Activated naive CD8-positive, alpha-beta T cell treated with anti-CD3 and anti-CD28 coated beads, Interleukin-2, amount 50 U/mL, for 24 hours (primary cell): ENCODE measurements around the gene APOH.

ENCODE experiments used
- ATAC-seq: fragments of 150-1000 bp; cut with Tn5 transposase; one replicate; pipeline ENCODE4 v1.10.0; 2021
- DNase-seq: peaks from one replicate; pipeline ENCODE4 v3.0.0; 2021
- H3K27ac Mint-ChIP-seq: one replicate; pipeline ENCODE4 v1.8.0; 2021; ENCODE audit warnings: mild to moderate bottlenecking, mixed read lengths
- H3K27me3 Mint-ChIP-seq: one replicate; pipeline ENCODE4 v1.8.0; 2021; ENCODE audit warnings: mixed read lengths
- H3K36me3 Mint-ChIP-seq: one replicate; pipeline ENCODE4 v1.8.0; 2021; ENCODE audit warnings: low read depth, mixed read lengths
- H3K4me1 Mint-ChIP-seq: one replicate; pipeline ENCODE4 v1.8.0; 2021; ENCODE audit warnings: mixed read lengths
- H3K4me3 Mint-ChIP-seq: one replicate; pipeline ENCODE4 v1.8.0; 2021; ENCODE audit warnings: mild to moderate bottlenecking, moderate library complexity, mixed read lengths
- H3K9me3 Mint-ChIP-seq: one replicate; pipeline ENCODE4 v1.8.0; 2021; ENCODE audit warnings: mixed read lengths

The APOH gene, protein sequence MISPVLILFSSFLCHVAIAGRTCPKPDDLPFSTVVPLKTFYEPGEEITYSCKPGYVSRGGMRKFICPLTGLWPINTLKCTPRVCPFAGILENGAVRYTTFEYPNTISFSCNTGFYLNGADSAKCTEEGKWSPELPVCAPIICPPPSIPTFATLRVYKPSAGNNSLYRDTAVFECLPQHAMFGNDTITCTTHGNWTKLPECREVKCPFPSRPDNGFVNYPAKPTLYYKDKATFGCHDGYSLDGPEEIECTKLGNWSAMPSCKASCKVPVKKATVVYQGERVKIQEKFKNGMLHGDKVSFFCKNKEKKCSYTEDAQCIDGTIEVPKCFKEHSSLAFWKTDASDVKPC

DNA sequence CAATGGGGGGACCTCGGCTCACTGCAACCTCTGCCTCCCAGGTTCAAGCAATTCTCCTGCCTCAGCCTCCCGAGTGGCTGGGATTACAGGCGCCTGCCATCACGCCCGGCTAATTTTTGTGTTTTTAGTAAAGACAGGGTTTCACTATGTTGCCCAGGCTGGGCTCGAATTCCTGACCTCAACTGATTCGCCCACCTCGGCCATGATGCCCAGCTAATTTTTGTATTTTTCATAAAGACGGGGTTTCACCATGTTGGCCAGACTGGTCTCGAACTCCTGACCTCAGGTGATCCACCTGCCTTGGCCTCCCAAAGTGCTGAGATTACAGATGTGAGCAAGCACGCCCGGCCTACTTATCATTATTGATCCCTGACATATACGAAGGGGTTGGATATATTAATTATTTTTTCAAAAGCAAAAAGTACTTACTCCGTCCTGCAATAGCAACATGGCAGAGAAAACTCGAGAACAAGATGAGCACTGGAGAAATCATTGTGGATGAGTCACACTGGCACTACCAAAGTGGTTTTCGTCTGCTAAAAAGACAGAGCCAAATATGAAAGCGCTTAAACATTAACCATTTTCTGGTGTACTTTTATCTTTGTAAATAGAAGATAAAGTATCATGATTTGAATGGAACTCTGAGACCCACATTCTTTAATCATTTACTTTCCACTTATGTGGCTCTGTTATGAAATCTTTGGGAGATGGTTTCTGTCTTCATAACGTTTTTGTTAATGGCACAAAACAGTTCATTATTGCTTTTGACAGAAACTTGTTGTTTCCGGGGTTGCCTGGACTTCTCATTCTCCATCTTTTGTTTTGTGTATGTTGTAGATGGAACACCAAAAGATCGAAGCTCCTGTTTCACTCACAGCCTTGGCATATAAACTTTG lies at the start of gene APOH:
Gene APOH (minus strand): TSS at position 529 of the 896 bp plus-strand sequence. CDS start 36 bp downstream, at position 493.
- Mint-ChIP-seq H3K27ac (no peak within 1 kb of the TSS), H3K27me3 (no peaks in the 10 kb centered on the region), H3K36me3 (no peaks in the 10 kb centered on the region), H3K4me1 (peaks cover 4% of the 10 kb centered on the region), H3K4me3 (no peak within 1 kb of the TSS), H3K9me3 (no peaks in the 10 kb centered on the region)
- ATAC-seq: no peak
- DNase-seq: no peak

DNA sequence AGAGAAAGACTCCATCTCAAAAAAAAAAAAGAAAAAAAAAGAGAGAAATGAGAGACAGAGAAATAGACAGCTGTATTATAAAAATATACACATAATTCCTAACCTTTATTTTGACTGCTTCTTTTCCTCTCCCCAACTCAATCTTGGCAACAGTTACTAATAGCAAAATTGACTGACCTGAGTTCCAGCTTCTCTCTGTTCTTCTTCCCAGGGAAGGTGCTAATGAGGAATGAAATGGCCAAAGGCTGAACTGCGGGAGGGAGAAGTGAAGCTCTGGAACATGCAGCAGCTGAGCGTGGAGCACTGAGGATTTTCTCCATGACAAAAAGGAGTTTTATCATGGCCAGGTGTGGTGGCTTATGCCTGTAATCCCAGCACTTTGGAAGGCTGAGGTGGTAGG lies 48.0 kb upstream of the APOH start:
- DNase-seq: no peak
- Mint-ChIP-seq H3K36me3 (no peaks in the 10 kb centered on the region), H3K27me3 (no peaks in the 10 kb centered on the region), H3K9me3 (no peaks in the 10 kb centered on the region), H3K27ac (no peak overlapping the region), H3K4me1 (peaks cover 23% of the 10 kb centered on the region), H3K4me3 (no peak overlapping the region)
- ATAC-seq: no peak

DNA sequence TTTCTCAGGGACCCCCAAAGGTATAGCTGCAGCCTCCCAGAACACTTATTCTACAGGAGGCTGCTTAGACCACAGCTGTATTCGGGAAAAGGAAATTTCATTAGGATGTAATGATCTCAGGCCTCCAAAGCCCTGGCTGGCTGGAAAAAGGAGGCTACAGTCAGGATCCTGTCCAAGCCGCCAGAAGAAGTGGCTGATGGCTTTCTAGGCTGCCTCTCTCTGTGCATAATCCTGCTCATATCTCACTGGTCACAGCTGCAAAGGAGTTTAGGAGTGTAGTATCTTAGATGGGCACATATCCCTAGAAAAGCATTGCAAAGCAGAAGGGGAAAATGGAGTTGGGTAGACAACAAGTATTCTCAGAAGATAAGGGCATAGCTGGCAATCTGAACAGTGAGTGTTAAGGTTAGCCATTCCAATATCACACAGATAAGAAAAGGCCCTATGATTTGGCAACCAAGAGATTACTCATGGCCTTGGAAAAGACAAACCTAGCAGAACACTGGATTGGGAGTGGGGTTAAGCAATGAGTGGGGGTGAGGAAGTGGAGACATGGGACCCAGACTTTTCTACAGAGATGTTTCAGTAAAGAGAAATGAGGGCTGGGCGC lies 47.2 kb upstream of the APOH start:
- no peak overlapping the region for H3K4me3 Mint-ChIP-seq
- H3K36me3 Mint-ChIP-seq: no peaks in the 10 kb centered on the region
- DNase-seq (no peak), ATAC-seq (no peak)
- no peaks in the 10 kb centered on the region for H3K27me3 Mint-ChIP-seq
- no peak overlapping the region for H3K27ac Mint-ChIP-seq
- no peaks in the 10 kb centered on the region for H3K9me3 Mint-ChIP-seq
- peaks cover 23% of the 10 kb centered on the region for H3K4me1 Mint-ChIP-seq

DNA sequence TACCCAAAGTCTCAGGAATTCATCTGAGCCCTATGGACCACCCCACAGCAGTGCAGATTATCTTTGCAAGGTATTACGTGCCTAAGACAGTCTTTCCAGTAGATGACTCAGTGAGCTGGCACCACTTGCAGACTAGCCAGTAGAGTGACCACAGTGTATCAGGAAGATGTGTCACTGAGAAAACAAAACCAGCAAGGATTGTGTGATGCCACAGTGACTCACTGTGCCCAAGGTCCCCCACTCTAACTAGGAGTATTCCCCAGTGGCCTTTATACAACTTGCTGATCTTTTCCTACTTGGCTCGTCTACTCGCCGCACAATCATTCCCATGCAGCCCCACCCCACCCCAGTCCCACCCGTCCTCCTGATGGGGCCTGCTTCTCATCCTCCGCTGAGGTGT lies 46.4 kb upstream of the APOH start:
- no peaks in the 10 kb centered on the region for H3K9me3 Mint-ChIP-seq
- H3K27ac Mint-ChIP-seq: no peak overlapping the region
- peak; percentile 98 for ATAC-seq

DNA sequence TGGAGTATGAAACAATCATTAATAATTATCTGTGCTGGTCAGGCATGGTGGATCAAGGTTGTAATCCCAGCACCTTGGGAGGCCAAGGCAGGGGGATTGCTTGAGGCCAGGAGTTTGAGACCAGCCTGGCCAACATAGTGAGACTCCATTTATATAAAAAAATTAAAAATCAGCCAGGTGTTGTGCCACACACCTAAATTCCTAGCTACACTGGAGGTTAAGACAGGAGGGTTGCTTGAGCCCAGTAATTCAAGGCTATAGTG lies 44.3 kb upstream of the APOH start:
- ATAC-seq: no peak
- H3K4me1 Mint-ChIP-seq: peaks cover 23% of the 10 kb centered on the region
- H3K4me3 Mint-ChIP-seq: no peak overlapping the region
- no peaks in the 10 kb centered on the region for H3K27me3 Mint-ChIP-seq
- no peak overlapping the region for H3K27ac Mint-ChIP-seq
- no peaks in the 10 kb centered on the region for H3K36me3 Mint-ChIP-seq
- H3K9me3 Mint-ChIP-seq: no peaks in the 10 kb centered on the region
- no peak for DNase-seq

More for the DNA sequence above, 46.4 kb upstream of the APOH start:
- H3K4me1 Mint-ChIP-seq: peaks cover 23% of the 10 kb centered on the region
- peak; percentile 29 for DNase-seq
- H3K27me3 Mint-ChIP-seq: no peaks in the 10 kb centered on the region
- H3K4me3 Mint-ChIP-seq: no peak overlapping the region
- H3K36me3 Mint-ChIP-seq: no peaks in the 10 kb centered on the region

DNA sequence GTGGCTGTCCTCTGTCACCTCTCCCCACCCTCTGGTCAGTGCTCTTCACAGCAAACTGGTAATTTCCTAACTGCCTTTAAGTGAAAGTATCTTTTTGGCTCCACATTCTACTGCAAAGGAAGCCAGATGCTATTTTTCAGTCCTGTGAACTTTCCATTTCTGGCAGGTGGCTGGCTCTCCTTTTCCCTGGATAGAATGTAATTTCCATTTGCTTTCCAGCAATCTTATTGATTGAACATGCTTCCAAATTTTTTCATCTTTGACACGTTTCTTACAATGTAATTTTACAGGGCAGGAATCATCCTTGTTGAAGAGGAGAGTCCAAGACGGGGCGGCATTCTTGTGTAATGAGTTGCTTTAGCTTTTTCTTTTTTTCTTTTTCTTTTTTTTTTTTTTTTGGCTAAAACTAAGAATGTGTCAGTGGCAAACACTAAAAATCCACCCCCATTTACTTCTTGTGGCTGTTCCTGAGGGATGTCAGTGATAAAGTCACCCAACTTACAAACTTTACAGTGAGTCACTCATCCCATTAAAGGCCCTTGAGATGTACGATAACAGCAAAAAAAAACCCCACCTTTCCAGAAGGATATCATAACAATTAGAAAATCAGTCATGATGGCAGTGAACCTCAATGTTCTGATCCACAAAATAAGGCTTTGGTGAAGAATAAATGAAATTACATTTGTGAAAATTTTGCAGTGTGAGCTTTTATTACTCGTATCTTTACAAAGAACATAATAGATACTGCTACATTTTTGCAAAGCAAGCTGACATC lies 43.8 kb upstream of the APOH start:
- Mint-ChIP-seq H3K27ac (no peak overlapping the region), H3K36me3 (no peaks in the 10 kb centered on the region), H3K4me1 (peaks cover 23% of the 10 kb centered on the region), H3K27me3 (no peaks in the 10 kb centered on the region), H3K9me3 (no peaks in the 10 kb centered on the region), H3K4me3 (no peak overlapping the region)
- ATAC-seq (no peak), DNase-seq (no peak)

DNA sequence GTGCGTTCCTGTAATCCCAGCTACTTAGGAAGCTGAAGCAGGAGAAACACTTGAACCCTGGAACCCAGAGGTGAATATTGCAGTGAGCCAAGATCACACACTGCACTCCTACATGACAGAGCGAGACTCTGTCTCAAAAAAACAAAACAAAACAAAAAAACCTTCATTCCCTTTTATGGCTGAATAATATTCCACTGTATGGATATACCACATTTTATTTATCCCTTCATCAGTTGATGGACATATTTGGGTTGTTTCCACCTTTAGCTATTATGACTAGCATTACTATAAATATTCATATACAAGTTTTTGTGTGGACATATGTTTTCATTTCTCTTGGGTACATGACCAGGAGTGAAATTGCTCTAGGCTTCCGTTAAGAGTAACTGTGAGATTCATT lies 42.3 kb upstream of the APOH start:
- H3K4me3 Mint-ChIP-seq: no peak overlapping the region
- no peaks in the 10 kb centered on the region for H3K36me3 Mint-ChIP-seq
- H3K9me3 Mint-ChIP-seq: no peaks in the 10 kb centered on the region
- H3K27me3 Mint-ChIP-seq: no peaks in the 10 kb centered on the region
- DNase-seq: no peak
- peaks cover 22% of the 10 kb centered on the region for H3K4me1 Mint-ChIP-seq
- no peak overlapping the region for H3K27ac Mint-ChIP-seq
- no peak for ATAC-seq

DNA sequence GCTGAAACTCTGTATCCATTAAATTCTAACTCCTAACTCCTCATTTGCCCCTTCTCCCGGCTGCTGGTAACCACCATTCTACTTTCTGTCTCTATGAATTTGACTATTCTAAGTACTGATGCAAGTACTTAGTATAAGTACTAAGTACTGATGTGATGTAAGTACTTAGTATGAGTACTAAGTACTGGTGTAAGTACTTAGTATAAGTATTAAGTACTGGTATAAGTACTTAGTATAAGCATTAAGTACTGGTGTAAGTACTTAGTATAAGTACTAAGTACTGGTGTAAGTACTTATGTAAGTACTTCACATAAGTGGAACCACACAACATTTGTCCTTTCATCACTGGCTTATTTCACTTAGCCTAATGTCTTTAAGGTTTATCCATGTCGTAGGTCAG lies 40.9 kb upstream of the APOH start:
- ATAC-seq: no peak
- DNase-seq: no peak
- H3K36me3 Mint-ChIP-seq: no peaks in the 10 kb centered on the region
- H3K9me3 Mint-ChIP-seq: no peaks in the 10 kb centered on the region
- H3K4me3 Mint-ChIP-seq: no peak overlapping the region
- H3K4me1 Mint-ChIP-seq: peaks cover 12% of the 10 kb centered on the region
- no peak overlapping the region for H3K27ac Mint-ChIP-seq
- no peaks in the 10 kb centered on the region for H3K27me3 Mint-ChIP-seq

DNA sequence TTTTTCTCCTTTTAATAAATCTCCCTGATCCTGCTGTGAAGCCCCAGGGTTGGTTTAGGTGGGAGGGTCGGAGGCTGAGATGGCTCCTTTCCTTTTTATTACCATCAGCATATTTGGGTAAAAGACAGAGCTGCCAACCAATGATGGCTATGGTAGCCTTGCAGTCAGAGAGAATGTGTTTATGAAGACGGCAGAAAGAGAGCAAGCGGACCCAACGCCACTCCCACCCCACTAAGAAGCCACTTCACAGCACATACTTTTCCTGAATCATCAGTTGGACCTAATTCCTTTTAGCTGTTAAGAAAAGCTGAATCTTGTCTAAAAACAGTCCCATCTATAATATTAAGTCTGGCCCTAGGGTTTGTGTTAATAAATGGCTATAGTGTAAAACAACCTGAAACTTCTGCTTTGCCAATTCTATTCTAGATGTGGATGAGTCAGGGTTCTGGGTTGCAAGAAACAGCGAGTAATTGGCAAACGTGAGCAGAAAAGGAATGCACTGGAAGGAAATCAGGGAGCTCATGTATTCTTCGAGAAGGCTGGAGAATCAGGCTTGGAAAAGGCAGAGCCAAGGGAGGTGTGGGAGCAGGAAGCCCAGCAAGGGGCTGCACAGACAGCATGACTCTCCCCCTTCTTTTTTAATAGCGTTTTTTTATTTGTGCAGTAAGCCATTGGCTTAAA lies 39.2 kb upstream of the APOH start:
- Mint-ChIP-seq H3K9me3 (peaks cover 8% of the 10 kb centered on the region), H3K4me3 (no peak overlapping the region), H3K27ac (no peak overlapping the region), H3K27me3 (peaks cover 2% of the 10 kb centered on the region), H3K36me3 (peaks cover 1% of the 10 kb centered on the region), H3K4me1 (peaks cover 16% of the 10 kb centered on the region)
- no peak for ATAC-seq
- no peak for DNase-seq

DNA sequence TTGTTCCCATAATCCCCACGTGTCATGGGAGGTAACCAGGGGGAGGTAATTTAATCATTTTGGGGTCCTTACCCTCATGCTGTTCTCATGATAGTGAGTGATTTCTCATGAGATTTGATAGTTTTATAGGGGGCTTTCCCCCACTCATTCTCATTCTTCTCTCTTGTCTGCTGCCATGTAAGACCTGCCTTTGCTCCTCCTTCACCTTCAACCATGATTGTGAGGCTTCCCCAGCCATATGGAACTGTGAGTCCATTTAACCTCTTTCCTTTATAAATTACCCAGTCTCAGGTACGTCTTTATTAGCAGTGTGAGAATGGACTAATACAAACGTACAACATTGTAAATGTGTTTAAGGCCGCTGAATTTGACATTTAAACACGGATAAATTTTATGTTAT lies 35.5 kb upstream of the APOH start:
- Mint-ChIP-seq H3K27me3 (peaks cover 5% of the 10 kb centered on the region), H3K36me3 (peaks cover 1% of the 10 kb centered on the region), H3K4me1 (peaks cover 9% of the 10 kb centered on the region), H3K27ac (no peak overlapping the region), H3K4me3 (no peak overlapping the region), H3K9me3 (peaks cover 8% of the 10 kb centered on the region)
- ATAC-seq: no peak
- no peak for DNase-seq

DNA sequence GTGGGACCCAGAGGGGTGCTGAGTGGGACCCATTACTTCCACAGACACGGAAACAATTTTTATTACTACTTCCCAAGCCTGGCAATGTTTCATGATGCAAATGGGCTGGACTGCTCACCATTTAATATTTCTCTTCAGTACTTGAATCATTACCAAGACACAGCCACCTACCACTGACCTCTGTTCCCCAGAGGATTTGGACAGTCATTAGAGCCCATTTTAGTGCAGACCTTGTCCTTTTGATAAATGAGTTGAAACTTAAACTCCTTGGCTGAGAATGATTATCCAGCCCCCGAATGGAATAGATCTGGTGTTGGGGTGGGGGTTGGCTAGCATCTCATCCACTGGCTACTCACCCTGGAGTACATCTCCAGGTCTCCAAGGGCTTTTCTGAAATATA lies 33.6 kb upstream of the APOH start:
- ATAC-seq (no peak), DNase-seq (no peak)
- Mint-ChIP-seq H3K4me1 (peaks cover 9% of the 10 kb centered on the region), H3K4me3 (no peak overlapping the region), H3K9me3 (peaks cover 8% of the 10 kb centered on the region), H3K27me3 (peaks cover 5% of the 10 kb centered on the region), H3K36me3 (peaks cover 1% of the 10 kb centered on the region), H3K27ac (no peak overlapping the region)

DNA sequence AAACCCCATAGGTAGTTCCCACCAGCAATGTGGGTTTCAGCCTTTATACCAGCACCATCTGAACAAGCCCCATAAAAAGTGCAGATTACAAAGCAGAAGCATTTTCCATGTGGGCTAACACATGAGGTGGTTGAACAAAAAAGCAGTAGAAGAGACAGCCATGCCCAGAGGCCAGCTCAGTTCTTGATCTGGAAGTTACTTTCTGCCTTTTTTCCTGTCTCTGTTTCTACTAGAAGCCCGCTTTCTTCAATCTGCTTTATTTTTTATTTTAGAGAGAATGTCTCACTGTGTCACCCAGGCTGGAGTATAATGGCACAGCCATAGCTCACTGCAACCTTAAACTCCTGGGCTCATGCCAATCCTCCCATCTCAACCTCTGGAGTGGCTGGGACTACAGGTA lies 31.5 kb upstream of the APOH start:
- Mint-ChIP-seq H3K4me3 (no peak overlapping the region), H3K9me3 (peaks cover 8% of the 10 kb centered on the region), H3K27me3 (peaks cover 5% of the 10 kb centered on the region), H3K4me1 (peaks cover 13% of the 10 kb centered on the region), H3K36me3 (peaks cover 1% of the 10 kb centered on the region), H3K27ac (no peak overlapping the region)
- no peak for DNase-seq
- ATAC-seq: no peak

DNA sequence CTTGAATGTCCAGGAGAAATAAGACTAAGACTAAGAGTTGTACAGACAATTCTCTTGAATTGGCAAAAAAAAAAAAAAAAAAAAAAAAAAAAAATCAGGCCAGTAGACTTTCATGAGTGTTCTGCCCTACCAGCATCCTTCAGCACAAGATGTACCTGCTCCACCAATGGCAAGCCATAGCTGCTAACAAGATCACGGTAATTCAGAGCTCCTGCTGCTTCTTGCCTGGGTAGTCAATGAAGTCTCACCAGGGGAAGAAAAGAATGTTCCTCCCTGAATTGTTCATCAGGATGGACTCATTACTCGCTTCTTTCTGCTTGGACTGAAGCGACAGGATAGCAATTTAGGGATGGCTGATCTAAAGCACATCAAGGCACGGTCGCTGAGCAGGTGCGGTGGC lies 31.1 kb upstream of the APOH start:
- peaks cover 5% of the 10 kb centered on the region for H3K27me3 Mint-ChIP-seq
- DNase-seq (no peak), ATAC-seq (no peak)
- peaks cover 1% of the 10 kb centered on the region for H3K36me3 Mint-ChIP-seq
- H3K9me3 Mint-ChIP-seq: peaks cover 8% of the 10 kb centered on the region
- no peak overlapping the region for H3K27ac Mint-ChIP-seq
- no peak overlapping the region for H3K4me3 Mint-ChIP-seq
- peaks cover 17% of the 10 kb centered on the region for H3K4me1 Mint-ChIP-seq

DNA sequence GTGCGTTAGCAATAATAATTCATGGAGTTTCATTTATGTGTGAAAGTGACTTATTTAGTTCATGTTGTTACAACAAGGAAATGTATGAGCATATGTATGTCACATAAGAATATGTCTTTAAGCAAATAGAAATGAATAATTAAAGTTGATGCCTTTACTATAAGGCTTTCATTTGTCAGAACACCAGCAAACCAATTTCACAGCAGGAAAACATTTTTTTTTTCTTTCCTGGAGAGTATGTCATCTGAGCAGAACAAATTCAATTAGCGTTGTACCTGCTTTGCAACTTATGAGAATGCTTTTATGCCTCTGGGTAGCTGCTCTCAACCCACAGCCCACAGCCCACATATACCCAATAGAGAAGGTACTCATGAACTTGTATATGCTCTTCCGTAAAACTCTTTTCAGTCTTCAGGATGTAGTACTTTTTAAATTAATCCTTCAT lies 26.3 kb upstream of the APOH start:
- H3K4me1 Mint-ChIP-seq: peaks cover 10% of the 10 kb centered on the region
- DNase-seq: no peak
- peak overlapping the region; percentile 34 for H3K4me3 Mint-ChIP-seq
- ATAC-seq: peak; percentile 42
- no peaks in the 10 kb centered on the region for H3K36me3 Mint-ChIP-seq
- no peaks in the 10 kb centered on the region for H3K27me3 Mint-ChIP-seq
- no peaks in the 10 kb centered on the region for H3K9me3 Mint-ChIP-seq
- H3K27ac Mint-ChIP-seq: peak overlapping the region; percentile 72
